WTC11 (cell line): ENCODE measurements around the gene POLR2E. TPM values are rescaled to one million over a fixed set of nuclear protein-coding genes. Genes with fewer than 3 reads are reported as not detected.

Source experiments
- ARID4B ChIP-seq: sonication (generic); formaldehyde crosslinking; IDR thresholded peaks from 2 replicates; pipeline ENCODE4 v1.8.0; 2023; ENCODE audit warnings: missing genetic modification reagents, mild to moderate bottlenecking, borderline replicate concordance
- CREM ChIP-seq: sonication (generic); formaldehyde crosslinking; IDR thresholded peaks from 2 replicates; pipeline ENCODE4 v1.8.1; 2022; ENCODE audit warnings: mild to moderate bottlenecking, missing genetic modification reagents, moderate library complexity
- ELF4 ChIP-seq: sonication (generic); formaldehyde crosslinking; IDR thresholded peaks from 2 replicates; pipeline ENCODE4 v1.8.1; 2022; ENCODE audit warnings: low read depth, mild to moderate bottlenecking, moderate library complexity, missing genetic modification reagents
- GABPB1 ChIP-seq: sonication (generic); formaldehyde crosslinking; IDR thresholded peaks from 2 replicates; pipeline ENCODE4 v1.8.1; 2023; ENCODE audit warnings: mild to moderate bottlenecking, missing genetic modification reagents
- HMGA2 ChIP-seq: fragments of 250-450 bp; sonication (Bioruptor Pico); IDR thresholded peaks from 2 replicates; pipeline ENCODE4 v1.4.0; 2021; ENCODE audit warnings: mild to moderate bottlenecking, moderate library complexity
- JUN ChIP-seq: sonication (generic); formaldehyde crosslinking; IDR thresholded peaks from 2 replicates; pipeline ENCODE4 v1.8.0; 2023; ENCODE audit warnings: mild to moderate bottlenecking, missing genetic modification reagents
- KAT7 ChIP-seq: sonication (generic); formaldehyde crosslinking; IDR thresholded peaks from 2 replicates; pipeline ENCODE4 v1.8.1; 2023; ENCODE audit warnings: missing genetic modification reagents, mild to moderate bottlenecking, borderline replicate concordance
- MLX ChIP-seq: sonication (generic); formaldehyde crosslinking; IDR thresholded peaks from 2 replicates; pipeline ENCODE4 v1.8.1; 2023; ENCODE audit warnings: mild to moderate bottlenecking, missing genetic modification reagents, moderate library complexity
- MYBL2 ChIP-seq: sonication (generic); formaldehyde crosslinking; IDR thresholded peaks from 2 replicates; pipeline ENCODE4 v1.8.1; 2023; ENCODE audit warnings: mild to moderate bottlenecking, moderate library complexity, missing genetic modification reagents
- NR3C1 ChIP-seq: sonication (generic); formaldehyde crosslinking; conservative IDR thresholded peaks from 2 replicates; pipeline ENCODE4 v1.8.1; 2023; ENCODE audit warnings: low read depth, mild to moderate bottlenecking, missing genetic modification reagents
- RELA ChIP-seq: sonication (generic); formaldehyde crosslinking; IDR thresholded peaks from 2 replicates; pipeline ENCODE4 v1.8.1; 2022; ENCODE audit warnings: missing genetic modification reagents, mild to moderate bottlenecking, borderline replicate concordance
- TP53 ChIP-seq: sonication (generic); formaldehyde crosslinking; IDR thresholded peaks from 2 replicates; pipeline ENCODE4 v1.8.1; 2023; ENCODE audit warnings: mild to moderate bottlenecking, missing genetic modification reagents
- ZNF138 ChIP-seq: sonication (generic); formaldehyde crosslinking; conservative IDR thresholded peaks from 2 replicates; pipeline ENCODE4 v1.8.1; 2022; ENCODE audit warnings: mild to moderate bottlenecking, moderate library complexity, missing genetic modification reagents
- ZNF281 ChIP-seq: sonication (generic); formaldehyde crosslinking; IDR thresholded peaks from 2 replicates; pipeline ENCODE4 v1.8.0; 2023; ENCODE audit warnings: mild to moderate bottlenecking, missing genetic modification reagents
- ZNF317 ChIP-seq: sonication (generic); formaldehyde crosslinking; IDR thresholded peaks from 2 replicates; pipeline ENCODE4 v1.8.1; 2023; ENCODE audit warnings: low read depth, mild to moderate bottlenecking, moderate library complexity, missing genetic modification reagents, borderline replicate concordance
- ZNF416 ChIP-seq: fragments of 250-450 bp; sonication (Bioruptor Pico); IDR thresholded peaks from 2 replicates; pipeline ENCODE4 v1.9.0; 2021; ENCODE audit warnings: mild to moderate bottlenecking, inconsistent platforms
- ZNF423 ChIP-seq: fragments of 250-450 bp; sonication (Bioruptor Pico); IDR thresholded peaks from 2 replicates; pipeline ENCODE4 v2.1.2; 2022; ENCODE audit warnings: mild to moderate bottlenecking, moderate library complexity
- ZNF532 ChIP-seq: fragments of 250-450 bp; sonication (Bioruptor Pico); IDR thresholded peaks from 2 replicates; pipeline ENCODE4 v1.9.0; 2021; ENCODE audit warnings: mild to moderate bottlenecking, borderline replicate concordance
- total RNA-seq: library from RNA; stranded (reverse); gene quantifications from 3 replicates; pipeline ENCODE4 v1.2.3, GENCODE V29; 2021
- TF ChIP-seq, protein P1 (sequence below): sonication (generic); formaldehyde crosslinking; IDR thresholded peaks from 2 replicates; pipeline ENCODE4 v1.8.0; 2022; ENCODE audit warnings: mild to moderate bottlenecking, missing genetic modification reagents
- TF ChIP-seq, protein P2 (sequence below): fragments of 250-450 bp; sonication (Bioruptor Pico); IDR thresholded peaks from 2 replicates; pipeline ENCODE4 v1.9.0; 2021; ENCODE audit warnings: mild to moderate bottlenecking
- TF ChIP-seq, protein P3 (sequence below): fragments of 250-450 bp; sonication (Bioruptor Pico); IDR thresholded peaks from 2 replicates; pipeline ENCODE4 v2.1.2; 2022; ENCODE audit warnings: mild to moderate bottlenecking, moderate library complexity

POLR2E gene
- total RNA-seq, 1 experiment from 2014 or later: 275 TPM

GRCh38 chr19:1064661-1065605 is 30.2 kb downstream of the POLR2E start (continued):
- TF ChIP-seq MLX (CRISPR knock-in tag) (no peak), ZNF317 (CRISPR knock-in tag) (no peak), ELF4 (CRISPR knock-in tag) (no peak), ZNF532 (CRISPR knock-in tag) (no peak), NR3C1 (CRISPR knock-in tag) (no peak; the same call in 1 of the 2 replicates), RELA (CRISPR knock-in tag) (peak; percentile 84; the same call in 1 of the 2 replicates), MYBL2 (CRISPR knock-in tag) (no peak; the same call in 1 of the 2 replicates), GABPB1 (CRISPR knock-in tag) (no peak), TP53 (CRISPR knock-in tag) (peak; percentile 89), ZNF281 (CRISPR knock-in tag) (peak; percentile 62; the same call in 1 of the 2 replicates), HMGA2 (no peak), ZNF416 (CRISPR knock-in tag) (no peak), ARID4B (CRISPR knock-in tag) (peak; percentile 84; the same call in 1 of the 2 replicates), ZNF423 (no peak), CREM (CRISPR knock-in tag) (no peak), ZNF138 (CRISPR knock-in tag) (peak; percentile 72; the same call in 1 of the 2 replicates), KAT7 (CRISPR knock-in tag) (0 out of 2 replicates have a peak, but pooled peaks have one; percentile 74), JUN (0 out of 2 replicates have a peak, but pooled peaks have one; percentile 20)
- TF ChIP-seq, protein P1, sequence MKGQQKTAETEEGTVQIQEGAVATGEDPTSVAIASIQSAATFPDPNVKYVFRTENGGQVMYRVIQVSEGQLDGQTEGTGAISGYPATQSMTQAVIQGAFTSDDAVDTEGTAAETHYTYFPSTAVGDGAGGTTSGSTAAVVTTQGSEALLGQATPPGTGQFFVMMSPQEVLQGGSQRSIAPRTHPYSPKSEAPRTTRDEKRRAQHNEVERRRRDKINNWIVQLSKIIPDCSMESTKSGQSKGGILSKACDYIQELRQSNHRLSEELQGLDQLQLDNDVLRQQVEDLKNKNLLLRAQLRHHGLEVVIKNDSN: peak; percentile 61
- TF ChIP-seq, protein P2, sequence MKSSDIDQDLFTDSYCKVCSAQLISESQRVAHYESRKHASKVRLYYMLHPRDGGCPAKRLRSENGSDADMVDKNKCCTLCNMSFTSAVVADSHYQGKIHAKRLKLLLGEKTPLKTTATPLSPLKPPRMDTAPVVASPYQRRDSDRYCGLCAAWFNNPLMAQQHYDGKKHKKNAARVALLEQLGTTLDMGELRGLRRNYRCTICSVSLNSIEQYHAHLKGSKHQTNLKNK (CRISPR knock-in tag): no peak
- TF ChIP-seq, protein P3, sequence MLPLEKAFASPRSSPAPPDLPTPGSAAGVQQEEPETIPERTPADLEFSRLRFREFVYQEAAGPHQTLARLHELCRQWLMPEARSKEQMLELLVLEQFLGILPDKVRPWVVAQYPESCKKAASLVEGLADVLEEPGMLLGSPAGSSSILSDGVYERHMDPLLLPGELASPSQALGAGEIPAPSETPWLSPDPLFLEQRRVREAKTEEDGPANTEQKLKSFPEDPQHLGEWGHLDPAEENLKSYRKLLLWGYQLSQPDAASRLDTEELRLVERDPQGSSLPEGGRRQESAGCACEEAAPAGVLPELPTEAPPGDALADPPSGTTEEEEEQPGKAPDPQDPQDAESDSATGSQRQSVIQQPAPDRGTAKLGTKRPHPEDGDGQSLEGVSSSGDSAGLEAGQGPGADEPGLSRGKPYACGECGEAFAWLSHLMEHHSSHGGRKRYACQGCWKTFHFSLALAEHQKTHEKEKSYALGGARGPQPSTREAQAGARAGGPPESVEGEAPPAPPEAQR: no peak
